Measurements from ENCODE around the gene SND1.

SND1 gene

DNA sequence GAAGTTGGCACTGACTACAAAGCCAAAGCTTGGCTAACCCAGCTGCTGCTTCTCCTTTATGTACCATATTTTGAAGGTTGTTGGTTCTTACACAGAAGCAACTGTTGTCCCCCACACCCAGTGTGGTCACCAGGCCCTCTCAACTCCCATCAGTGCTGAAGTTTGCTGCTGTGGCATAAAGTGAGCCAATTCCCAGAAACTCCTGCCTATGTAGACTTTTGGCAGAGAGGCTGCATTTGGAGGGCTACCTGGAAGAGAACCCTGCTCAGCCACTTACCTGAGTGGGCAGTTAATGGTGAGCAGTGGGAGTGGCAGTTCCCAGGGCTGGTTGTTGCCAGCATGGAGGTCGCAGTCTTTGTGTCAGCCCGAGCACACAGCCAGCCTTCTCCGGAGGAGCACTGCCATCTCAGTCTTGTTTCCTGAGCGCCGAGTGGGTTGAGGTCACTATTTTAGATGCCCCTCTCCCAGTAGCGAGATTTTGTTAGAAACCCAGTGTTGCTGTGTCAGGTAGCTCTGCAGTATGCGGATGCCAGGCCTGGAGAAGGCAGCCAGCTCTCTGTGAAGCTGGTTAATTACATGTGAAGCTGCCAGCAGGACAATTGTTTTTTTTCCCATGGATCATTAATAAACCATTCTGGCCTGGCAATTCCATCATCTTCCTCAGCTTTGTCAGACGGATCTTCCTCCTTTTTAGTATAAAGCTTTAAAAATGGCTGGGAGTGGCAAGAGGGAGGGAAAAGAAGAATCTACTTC, 354.7 kb downstream of the SND1 start:
- no peak for DNase-seq

DNA sequence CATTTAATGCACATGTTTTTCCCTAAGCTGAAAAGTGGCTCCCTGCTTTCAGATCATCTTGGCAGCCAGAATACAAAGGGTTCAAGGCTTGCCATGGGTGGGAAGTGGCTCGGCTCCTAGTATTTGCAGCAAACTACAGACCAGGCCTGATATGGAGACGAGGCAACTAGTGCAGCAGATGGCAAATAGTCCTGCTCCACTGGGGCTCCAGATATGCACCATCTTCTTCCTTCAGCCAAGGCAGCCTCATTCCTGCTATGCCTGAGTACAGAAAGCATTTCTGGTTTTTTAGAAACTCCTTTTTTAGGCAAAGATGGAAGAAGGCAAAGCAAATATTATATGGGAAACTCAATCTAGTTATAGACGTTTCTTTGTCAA, 355.3 kb downstream of the SND1 start:
- no peak for DNase-seq

DNA sequence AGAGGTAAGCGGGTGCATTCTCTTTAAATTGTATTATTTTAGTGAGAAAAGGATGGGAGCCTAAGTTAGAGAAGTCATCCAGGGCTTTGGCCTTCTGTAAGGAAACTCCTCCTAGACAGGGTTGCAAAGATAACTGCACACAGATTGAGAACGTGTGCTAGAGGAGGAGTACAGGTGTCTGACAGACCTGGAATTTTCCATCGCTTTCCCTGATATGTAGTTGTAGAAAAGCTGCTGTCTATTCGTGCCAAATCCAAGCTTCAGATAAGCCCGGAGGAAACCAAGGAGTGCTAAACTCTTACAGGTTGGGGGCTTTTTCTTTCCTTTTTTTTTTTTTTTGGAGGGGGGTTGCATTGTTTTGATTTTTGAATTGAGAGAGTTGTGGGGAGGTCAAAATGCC, 356.1 kb downstream of the SND1 start:
- DNase-seq = no peak

DNA sequence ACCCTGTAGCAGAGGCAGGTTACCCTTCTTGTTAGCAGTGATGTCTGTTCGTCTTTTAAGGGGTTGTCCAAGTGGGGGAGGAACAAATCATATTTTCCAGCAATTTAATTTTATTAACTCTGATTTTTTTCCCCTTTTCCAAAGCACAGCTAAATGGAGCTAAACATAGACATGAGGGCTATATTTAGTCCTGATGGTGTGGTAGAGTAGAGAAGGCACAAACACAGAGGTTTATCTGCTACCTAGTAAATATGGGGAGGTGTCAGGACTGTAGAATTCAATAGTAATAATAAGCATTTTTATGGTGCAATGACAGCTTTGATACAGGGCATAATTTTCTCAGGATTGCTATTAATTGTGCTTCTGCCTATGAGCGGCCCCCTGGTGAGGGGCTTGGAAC, 356.8 kb downstream of the SND1 start:
- DNase-seq = no peak

DNA sequence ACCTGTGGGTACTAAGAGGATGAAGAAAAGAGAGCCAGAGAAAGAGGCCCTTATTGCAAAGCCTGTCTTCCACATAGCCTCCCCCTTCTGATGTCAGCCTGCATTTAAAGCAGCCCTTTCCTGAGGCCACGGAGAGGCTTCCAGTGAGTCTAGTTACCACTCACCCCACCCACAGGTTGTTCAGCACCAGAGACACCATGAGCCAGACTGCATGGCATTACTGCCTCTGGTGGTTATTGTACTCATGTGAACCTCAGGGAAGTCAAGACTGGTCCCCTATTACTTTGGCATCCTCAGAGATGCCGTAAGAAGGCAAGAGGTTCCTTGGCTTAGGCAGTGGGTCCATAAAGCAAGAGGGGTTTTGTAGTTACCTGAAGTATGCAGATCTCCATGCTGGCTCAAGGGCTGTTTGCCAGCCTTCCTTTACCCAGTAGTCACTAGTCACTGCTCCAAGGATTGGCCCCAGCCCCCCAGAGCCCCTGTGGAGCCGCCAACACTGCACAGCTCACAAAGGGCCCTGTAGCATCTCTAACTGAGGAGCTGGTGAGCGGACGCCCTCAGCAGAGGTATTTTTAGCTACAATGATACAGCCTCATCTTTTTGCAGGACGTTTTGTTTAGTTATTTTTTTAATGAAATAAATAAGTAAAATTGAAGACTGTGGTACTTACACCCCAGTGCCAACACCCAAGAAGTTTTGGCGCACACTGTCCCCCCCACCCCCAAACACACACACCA, 358.6 kb downstream of the SND1 start:
- no peak for DNase-seq

DNA sequence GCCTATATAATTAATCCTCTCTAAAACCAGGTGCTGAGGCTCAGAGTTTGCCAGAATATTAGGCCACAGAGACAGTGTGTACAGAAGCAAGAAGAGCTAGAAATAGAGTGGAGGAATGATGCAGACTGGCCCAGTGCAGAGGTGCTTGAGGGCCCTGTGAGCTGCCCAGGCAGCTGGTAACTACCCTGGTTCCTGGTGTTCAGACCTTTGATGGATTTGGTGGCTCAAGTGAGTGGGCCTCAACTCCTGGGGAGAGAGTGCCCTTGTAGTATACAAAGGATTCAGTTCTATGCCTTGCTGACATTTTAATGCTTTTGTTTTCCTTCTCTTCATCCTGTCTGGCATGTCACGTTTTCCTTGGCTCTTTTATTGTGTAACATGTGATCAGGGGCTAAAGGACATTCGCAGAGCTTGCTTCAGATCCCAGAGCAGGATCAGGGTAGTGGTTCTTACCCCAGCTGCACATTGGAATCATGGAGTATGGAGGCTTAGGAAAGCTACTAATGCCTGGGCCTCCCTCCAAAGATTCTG, 359.2 kb downstream of the SND1 start:
- DNase-seq = no peak

DNA sequence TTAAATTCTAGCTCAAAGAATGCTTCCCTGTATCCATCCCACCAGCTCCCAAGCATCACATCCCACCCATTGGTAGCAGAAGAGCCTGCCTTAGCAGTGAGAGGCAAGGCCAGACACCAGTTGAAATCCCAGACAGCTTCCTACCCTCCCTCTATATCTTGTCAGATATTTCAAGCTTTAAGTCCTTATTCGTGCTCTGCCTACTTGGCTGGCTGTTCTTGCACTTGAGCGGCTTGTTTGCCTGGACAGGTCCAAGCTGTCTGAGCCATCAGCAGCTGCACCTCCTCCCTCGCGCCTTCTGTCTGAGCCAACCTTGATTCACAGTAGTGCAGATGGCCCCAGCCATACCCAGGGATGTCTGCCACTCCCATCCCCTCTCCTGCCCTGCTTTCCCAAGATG, 362.8 kb downstream of the SND1 start:
- no peak for DNase-seq

DNA sequence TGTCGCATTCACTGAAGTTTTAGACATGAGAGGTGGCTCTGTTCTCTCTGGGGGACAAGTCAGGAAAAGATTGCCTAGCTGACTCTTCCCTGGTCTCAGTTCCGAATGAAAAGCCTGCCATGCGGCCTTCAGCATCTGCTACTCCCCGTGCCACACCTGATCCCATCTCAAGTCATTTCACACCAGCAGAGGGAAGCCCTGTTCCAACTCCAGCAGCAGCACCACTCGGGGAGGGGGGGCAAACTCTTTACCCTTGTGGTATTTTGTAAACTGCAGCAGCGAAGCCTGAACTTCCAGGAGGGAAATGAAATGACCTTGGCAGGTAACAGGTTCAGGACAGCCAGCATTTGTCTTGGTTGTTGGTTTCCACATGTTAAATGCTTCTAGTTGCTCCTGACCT, 365.5 kb downstream of the SND1 start:
- DNase-seq = no peak

DNA sequence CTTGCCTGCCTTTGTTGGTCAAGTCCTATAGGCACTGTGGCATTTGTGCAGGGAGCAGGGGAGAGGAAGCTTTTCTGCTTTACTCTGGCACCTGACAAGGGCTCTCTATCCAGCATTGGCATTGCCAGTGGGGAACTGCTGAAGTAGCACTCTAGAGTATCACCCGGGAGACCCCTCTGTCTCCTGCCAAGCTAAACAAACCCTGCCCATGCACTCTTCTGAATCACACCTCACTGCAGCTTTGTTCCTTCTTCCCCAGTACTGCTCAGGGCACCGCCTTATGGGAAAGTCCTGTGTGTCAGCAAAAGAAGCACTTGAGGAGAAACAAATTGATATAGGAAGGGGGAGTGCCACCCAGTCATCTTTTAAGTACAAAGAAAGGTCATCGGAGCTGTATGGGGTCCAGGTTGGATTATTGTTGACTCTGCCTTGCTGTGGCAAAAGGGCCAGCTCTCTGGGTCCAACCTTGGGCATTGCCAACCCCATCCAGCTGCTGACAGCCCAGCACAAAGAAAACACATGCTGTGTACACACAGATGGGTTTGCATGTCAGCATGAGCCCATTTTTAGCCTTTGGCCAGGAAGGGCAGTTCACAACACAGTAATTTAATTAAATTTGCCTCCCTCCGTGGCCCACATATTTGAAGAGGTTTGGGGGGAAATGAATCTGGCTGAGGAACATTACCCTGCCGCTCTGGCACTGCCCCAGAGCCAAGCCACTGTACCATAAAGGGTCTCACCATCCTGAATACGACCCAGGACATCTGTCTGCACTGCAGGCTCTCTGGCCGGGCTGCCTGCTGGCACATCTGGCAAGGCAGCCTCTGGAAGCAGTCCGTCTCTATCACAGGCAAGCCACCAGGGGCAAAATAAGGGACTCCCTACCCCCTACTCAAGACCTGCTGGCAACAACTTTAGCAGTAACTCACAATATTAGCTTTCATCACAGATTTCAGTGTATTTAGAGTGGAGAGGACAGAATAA, 366.2 kb downstream of the SND1 start:
- DNase-seq = no peak

DNA sequence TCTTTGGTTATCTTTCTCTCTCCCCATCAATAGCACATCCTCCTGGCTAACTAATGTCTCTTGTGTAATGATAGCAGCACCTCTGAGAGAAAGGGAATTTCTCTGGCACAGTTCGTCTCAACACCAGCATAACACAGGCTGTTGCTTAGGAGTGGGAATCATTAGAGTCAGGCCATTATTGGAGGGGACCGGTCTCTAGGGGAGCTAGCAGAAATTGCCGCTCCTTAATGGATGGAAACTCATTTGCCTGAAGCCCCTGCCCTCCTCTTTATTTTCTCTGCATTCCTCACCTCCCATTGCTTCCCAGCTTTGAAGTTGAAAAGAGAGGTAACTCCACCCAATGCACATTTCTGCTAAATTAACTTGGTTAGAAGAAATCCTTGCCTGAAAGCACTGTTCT, 367.3 kb downstream of the SND1 start:
- DNase-seq = no peak

DNA sequence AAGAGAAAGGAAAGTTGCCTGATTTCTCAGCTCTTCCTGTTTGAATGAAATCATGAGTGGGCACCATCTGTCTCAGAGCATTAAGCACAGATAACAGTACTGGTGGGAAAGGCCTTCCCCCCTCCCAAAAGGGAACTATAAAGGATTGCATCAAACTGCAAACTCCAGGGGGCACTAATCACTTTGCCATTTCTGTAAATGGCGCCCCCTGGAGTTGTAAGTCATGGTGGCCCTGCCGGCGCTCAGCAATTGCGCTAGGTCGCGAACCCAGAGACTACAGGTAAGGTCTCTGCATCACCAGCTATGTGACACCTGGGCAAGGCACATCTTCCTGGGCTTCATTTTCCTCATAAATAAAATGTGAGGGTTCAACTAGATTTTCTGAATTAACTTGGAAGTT, 368.2 kb downstream of the SND1 start:
- DNase-seq = no peak

DNA sequence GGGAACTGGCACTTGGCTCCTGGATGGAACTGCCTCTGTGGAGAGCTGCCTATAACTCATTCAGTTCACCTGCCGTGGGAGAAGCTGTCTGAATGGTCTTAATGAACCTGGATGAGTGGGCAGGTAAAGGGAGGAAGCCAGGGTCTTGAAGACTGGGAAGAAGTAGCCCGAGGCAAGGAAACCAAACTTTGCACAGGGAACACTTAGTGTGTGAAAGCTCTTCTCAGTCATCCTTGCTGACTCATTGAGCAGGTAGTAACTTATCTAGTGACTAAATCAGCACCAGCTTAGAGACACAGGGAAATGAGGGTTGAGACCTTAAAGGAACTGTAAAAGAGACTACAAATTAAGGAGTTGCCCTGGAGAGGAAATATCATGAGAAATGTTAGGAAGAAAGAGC, 369.4 kb downstream of the SND1 start:
- no peak for DNase-seq

DNA sequence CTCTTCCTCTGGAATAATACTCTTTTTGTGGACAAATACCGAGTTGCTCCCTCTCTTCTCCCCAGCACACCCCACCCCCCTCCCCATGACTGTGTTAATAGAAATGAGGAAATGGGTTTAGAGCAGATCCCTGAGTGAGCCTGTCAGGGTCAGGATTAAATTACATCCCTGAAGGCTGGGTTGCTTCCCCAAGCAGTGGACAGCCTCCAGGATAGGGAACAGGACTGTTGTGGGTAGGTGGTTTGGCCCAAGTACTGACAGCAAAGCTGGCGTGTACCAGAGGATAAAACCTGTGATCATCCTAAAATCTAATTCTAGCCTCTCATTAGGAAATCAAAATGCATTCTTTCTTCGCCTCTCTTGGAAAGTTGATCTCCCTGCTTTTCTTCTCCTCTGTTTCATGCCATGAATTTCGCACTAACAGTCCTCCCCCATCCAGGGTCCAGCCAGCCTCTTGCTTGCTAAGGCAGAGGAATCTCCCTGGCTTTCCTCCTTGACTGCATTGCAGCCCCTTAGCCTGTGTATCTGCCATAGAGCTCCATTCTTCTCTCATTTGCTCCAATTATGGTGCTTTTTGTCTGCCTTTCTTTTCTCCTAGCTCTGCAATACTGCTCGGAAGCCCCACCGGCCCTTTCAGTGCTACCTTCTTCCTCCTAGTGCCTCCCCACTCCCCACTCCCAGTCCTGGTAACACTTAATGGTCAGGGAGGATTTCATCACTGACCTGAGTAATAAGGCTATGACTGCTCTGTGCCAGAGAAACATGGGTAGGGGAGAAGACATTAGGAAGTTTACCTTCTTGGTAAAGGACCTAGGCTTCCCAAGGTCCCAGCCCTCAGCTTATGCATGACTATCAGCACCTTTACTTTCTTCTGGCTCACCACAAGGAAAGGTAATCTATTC, 370.9 kb downstream of the SND1 start:
- DNase-seq = no peak

DNA sequence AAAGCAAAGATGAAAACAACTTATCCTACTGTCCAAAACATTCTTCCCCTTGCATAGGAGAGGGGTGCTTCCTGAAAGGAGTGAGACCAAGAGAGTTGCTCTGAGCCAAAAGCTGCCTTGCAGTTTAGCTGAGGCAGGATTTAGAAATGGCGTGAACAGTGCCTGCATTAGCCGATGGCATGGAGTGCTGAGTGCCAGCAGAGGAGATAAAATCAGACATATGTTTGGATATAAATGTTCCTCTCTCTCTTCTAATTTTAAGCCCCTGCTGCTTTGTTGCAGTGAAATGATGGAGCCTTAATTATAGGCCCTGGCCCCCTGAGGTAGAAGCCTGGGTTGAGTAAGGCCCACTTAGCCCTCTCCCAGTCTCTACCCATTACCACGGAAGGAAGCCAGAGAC, 372.2 kb downstream of the SND1 start:
- DNase-seq = no peak

DNA sequence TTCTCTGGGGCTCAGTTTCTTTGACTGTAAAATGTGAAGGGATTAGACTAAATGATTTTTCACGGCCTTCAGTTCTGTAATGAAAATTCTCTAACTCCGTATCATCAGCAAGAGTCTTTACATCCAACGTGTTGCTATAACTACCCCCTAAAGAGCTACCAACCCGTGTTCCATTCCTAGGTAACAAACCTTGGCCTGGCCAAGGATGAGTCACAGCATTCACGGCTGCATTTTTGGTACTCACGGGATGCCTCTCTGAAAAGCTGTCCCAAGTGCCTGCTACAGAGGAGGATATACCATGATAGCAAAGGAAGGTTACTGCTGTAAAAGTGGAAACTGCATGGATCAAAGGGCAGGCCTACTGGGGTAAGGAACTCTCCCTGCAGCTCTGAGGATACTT, 373.4 kb downstream of the SND1 start:
- no peak for DNase-seq

DNA sequence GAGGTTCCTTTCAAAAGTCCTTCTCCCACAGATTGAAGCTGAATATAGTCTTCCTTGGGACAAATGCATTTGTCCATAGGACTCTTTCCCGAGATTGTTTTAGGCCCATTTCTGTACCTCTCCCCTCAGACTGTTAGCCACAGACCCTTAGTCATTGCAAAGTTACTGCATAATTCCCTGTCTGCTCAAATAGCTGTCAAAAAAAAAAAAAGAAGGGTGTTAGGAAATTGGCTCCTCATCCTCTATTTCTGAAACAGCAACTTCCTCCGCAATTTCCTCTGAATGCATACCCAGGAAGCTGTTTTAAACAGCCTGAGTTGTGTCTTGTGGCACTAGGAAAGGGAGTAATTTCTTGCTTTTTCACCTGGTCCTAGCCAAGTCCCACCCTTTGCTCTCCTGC, 373.8 kb downstream of the SND1 start:
- no peak for DNase-seq

DNA sequence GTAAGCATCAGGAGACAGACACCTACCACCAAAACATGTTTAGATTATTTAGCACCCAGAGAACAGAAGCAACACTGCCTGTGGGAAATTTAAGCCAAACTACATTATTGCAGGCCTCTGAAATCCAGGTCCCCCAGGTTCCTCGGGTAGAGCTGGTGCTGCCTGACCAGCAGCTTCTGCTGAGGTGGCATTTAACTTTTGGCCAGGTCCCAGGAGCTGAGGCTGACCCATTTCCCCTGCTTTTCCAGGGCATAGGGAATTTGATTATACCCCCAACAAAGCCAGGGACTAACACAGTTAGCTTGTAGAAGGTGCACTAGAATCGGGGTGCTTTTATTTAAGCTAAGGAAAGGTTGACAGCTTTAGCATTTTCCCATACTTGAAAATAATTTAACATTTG, 374.6 kb downstream of the SND1 start:
- no peak for DNase-seq

DNA sequence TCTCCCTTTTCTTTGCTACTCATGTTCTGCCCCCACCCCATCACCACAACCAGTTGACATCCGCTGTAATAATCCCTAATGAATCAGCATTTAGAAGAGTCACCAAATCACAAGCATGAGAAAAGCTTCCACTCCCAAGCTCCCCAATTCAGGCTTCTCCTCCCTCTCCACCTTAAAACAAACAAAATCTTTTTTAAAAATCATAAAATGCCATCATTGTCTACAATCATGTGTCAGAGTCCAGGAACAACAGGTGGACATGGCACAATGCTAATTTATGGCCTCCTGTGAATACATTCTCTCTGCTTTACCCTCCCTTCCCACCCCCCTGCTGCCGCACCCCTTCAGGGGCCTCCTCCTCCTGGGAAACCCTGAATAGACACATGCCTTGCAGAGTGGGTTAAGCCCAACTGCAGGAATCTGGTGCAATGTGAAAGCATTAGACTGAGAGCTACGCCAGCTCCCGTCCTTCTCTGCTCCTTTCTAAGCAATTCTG, 375.5 kb downstream of the SND1 start:
- DNase-seq = no peak

DNA sequence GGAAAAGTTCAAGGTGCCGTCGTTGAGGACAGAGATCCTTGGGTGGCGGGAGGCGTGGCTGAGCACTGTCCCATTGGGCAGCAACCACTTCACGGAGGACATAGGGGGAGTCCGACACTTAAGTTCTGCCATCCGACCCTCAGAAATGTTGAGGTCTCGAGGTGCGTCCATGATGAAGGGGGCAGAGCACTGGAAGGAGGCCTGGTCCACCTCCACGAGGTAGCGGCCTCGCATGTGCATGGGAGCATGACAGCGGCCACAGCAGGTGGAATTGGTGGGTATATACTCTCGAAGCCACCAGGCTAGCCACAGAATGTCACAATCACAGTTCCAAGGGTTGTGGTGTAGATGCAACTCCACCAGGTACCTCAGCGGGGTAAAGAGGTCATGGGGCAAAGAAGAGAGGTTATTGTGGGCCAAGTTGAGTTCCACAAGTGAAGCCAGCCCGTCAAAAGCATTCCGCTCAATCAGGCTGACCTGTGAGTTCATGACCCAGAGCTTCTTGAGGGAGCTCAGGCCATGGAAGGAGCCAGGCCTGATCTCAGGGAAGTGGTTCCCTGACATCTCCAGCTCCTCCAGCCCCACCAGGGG, 377.5 kb downstream of the SND1 start:
- no peak for DNase-seq

DNA sequence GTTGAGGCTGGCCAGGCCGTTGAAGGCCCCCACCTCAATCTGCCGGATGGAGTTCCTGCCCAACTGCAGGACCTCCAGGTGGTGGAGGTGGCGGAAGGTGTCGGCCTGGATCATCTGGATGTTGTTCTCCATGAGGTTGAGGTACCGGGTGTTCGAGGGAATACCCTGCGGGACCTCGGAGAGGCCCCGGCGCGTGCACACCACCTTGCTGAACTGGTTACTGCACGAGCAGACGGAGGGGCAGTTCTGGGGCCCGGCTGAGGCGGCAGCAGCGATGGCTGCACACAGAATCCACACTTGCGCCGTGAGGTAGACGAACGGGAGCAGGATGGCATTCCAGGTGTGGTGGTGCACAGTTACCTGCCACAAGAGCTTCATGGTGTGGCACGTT, 378.3 kb downstream of the SND1 start:
- no peak for DNase-seq

Data from activated CD8-positive, alpha-beta memory T cell treated with anti-CD3 and anti-CD28 coated beads, Interleukin-2, amount 50 U/mL, for 4 hours (primary cell).